Colonic mucosa (tissue), 4 donors: Measurements from ENCODE around the gene GALNT13. TPM values are rescaled to one million over a fixed set of nuclear protein-coding genes. Genes with fewer than 3 reads are reported as not detected.

Experiments
- DNase-seq: peaks from one replicate; pipeline ENCODE4 v3.0.0-alpha.2; 2020
- H3K27ac ChIP-seq: fragments of 200-600 bp; one replicate; pipeline ENCODE4 v1.8.0; 2021
- H3K27me3 ChIP-seq: fragments of 200-600 bp; one replicate; pipeline ENCODE4 v1.8.0; 2021
- H3K36me3 ChIP-seq: fragments of 200-600 bp; one replicate; pipeline ENCODE4 v1.8.0; 2021
- H3K4me1 ChIP-seq: fragments of 200-600 bp; one replicate; pipeline ENCODE4 v1.8.0; 2021; ENCODE audit warnings: mild to moderate bottlenecking
- H3K4me3 ChIP-seq: fragments of 200-600 bp; one replicate; pipeline ENCODE4 v1.8.0; 2021
- H3K9ac ChIP-seq, 2 donors: one replicate each; pipeline ENCODE4 v1.7.0; 2013; ENCODE audit warnings: control low read depth in 2 of 2, low read depth in 2 of 2, low read length in 2 of 2
- H3K9me3 ChIP-seq: fragments of 200-600 bp; one replicate; pipeline ENCODE4 v1.8.0; 2021
- CTCF ChIP-seq: fragments of 200-600 bp; IDR thresholded peaks from one replicate; pipeline ENCODE4 v1.8.0; 2022; ENCODE audit warnings: antibody characterized with exemption, mild to moderate bottlenecking
- intact Hi-C: fragments of 100-400 bp; cut with DNase I; formaldehyde crosslinking; loops from one replicate; pipeline ENCODE4 v1.14.1; 2022
- total RNA-seq, 2 donors: library from RNA; stranded (reverse); fragmentation: NEBNext Ultra II Directional in 1 of 2; extraction: Animal tissue kit (Norgen Biotek cat#: 25700) in 1 of 2; gene quantifications; one replicate each; pipeline ENCODE4 v1.2.1, GENCODE V29; 2021
- donor health status: healthy.
- donor health status: DM: no; HTN: no; CAD: no.
- donor health status: DM: no; HTN: no; CAD: no.

Gene GALNT13
- total RNA-seq, 2 donors from 2014 or later = 0.07 to 0.40 TPM

- intact Hi-C loops = no loop called here
- no peaks in the 10 kb centered on the region for H3K4me1 ChIP-seq
- no peak overlapping the region for H3K27ac ChIP-seq
- no peak for TF ChIP-seq CTCF
- H3K4me3 ChIP-seq = no peak overlapping the region
- H3K36me3 ChIP-seq = no peaks in the 10 kb centered on the region
- H3K9ac ChIP-seq = no peak overlapping the region
- DNase-seq = no peak
- peaks cover 11% of the 10 kb centered on the region for H3K27me3 ChIP-seq
- no peaks in the 10 kb centered on the region for H3K9me3 ChIP-seq
Observed at GRCh38 chr2:153875801-153876466, 4.2 kb downstream of the GALNT13 start.

- Histone ChIP-seq H3K27me3 (no peaks in the 10 kb centered on the region), H3K9ac (no peak overlapping the region), H3K27ac (no peak overlapping the region), H3K4me1 (no peaks in the 10 kb centered on the region), H3K36me3 (no peaks in the 10 kb centered on the region), H3K9me3 (no peaks in the 10 kb centered on the region), H3K4me3 (no peak overlapping the region)
- intact Hi-C loops = no loop called here
- no peak for DNase-seq
- no peak for TF ChIP-seq CTCF
Observed at GRCh38 chr2:153880926-153881325, 9.2 kb downstream of the GALNT13 start.

GRCh38 chr2:153886833-153887232 is 15.1 kb downstream of the GALNT13 start:
- H3K27ac ChIP-seq = no peak overlapping the region
- intact Hi-C loops = no loop called here
- no peaks in the 10 kb centered on the region for H3K4me1 ChIP-seq
- no peak for TF ChIP-seq CTCF
- no peak overlapping the region for H3K4me3 ChIP-seq
- no peaks in the 10 kb centered on the region for H3K27me3 ChIP-seq
- H3K9me3 ChIP-seq = no peaks in the 10 kb centered on the region
- no peak for DNase-seq
- no peaks in the 10 kb centered on the region for H3K36me3 ChIP-seq
- H3K9ac ChIP-seq = no peak overlapping the region

- Histone ChIP-seq H3K36me3 (no peaks in the 10 kb centered on the region), H3K4me1 (no peaks in the 10 kb centered on the region), H3K27ac (no peak overlapping the region), H3K4me3 (no peak overlapping the region), H3K27me3 (no peaks in the 10 kb centered on the region), H3K9ac (no peak overlapping the region), H3K9me3 (no peaks in the 10 kb centered on the region)
- intact Hi-C loops = no loop called here
- TF ChIP-seq CTCF = no peak
- no peak for DNase-seq
Observed at GRCh38 chr2:153890576-153890975, 18.9 kb downstream of the GALNT13 start.

GRCh38 chr2:153891051-153891450 is 19.3 kb downstream of the GALNT13 start:
- Histone ChIP-seq H3K4me3 (no peak overlapping the region), H3K4me1 (no peaks in the 10 kb centered on the region), H3K27me3 (no peaks in the 10 kb centered on the region), H3K9me3 (no peaks in the 10 kb centered on the region), H3K36me3 (no peaks in the 10 kb centered on the region), H3K27ac (no peak overlapping the region), H3K9ac (no peak overlapping the region)
- no peak for DNase-seq
- TF ChIP-seq CTCF = no peak
- intact Hi-C loops = no loop called here
